HG03139 (cell line): Measurements from ENCODE around the gene NID1.
"Not testable (repeated sequence)": the region's sequence is repeated elsewhere in the genome, so short reads cannot be mapped to it uniquely, and the experiment has no call there.

Source experiments
- ATAC-seq: cut with Tn5 transposase; IDR thresholded peaks from one replicate; pipeline ENCODE4 v1.9.1; 2021; ENCODE audit not compliant: unreplicated experiment

The NID1 gene

GRCh38 chr1:235971571-235972310, 93.1 kb downstream of the NID1 start:
- ATAC-seq = peak; percentile 95

GRCh38 chr1:235971020-235971419, 93.9 kb downstream of the NID1 start:
- no peak for ATAC-seq

GRCh38 chr1:235968831-235969230, 96.1 kb downstream of the NID1 start:
- no peak for ATAC-seq

DNA sequence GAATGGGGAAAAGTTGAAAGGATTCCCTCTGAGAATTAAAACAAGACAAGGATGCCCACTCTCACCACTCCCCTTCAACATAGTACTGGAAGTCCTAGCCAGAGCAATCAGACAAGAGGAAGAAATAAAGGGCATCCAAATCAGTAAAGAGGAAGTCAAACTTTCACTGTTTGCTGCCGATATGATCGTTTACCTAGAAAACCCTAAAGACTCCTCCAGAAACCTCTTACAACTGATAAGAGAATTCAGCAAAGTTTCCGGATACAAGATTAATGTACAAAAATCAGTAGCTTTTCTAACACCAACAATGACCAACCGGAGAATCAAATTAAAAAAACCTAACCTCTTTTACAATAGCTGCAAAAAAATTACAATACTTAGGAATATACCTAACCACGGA, 98.8 kb downstream of the NID1 start:
- ATAC-seq = not testable (repeated sequence)

DNA sequence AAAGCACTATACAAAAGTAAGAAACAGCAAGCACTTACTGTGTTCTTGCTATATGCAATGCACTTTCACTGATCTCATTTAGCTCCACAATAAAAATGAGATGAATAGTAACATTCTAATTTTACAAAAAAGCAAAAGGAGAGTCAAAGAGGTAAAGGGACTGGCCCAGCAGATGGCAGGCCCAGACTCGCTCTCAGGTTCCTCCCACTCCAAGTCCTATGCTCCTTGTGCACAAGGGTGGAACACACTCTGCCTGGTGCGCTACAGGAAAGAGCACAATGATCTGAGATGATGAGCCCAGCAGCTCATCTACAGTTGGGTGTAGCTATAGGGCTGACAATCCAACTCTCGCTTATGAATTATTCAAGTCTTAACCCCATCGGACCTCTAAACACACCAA, 104.1 kb downstream of the NID1 start:
- ATAC-seq = no peak

- ATAC-seq = no peak
These were observed 106.9 kb downstream of the NID1 start for GRCh38 chr1:235958021-235958420.

DNA sequence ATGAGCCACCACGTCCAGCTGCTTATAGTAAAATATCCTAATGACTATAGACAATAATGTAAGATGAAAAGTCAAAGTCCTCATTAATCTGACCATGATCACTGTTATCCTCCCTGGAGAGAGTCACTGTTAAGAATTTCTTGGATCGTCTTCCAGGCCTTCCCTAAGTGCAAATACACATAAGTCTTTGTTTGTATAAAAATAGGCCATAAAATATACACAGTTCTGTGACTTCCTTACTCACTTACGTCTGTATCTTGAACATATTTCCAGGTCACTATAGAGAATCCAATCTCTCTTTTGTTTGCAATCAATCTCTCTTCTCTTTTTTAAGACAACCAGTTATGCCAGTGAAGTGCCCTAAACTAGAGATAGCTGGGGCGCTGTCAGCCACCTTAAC, 109.1 kb downstream of the NID1 start:
- no peak for ATAC-seq

DNA sequence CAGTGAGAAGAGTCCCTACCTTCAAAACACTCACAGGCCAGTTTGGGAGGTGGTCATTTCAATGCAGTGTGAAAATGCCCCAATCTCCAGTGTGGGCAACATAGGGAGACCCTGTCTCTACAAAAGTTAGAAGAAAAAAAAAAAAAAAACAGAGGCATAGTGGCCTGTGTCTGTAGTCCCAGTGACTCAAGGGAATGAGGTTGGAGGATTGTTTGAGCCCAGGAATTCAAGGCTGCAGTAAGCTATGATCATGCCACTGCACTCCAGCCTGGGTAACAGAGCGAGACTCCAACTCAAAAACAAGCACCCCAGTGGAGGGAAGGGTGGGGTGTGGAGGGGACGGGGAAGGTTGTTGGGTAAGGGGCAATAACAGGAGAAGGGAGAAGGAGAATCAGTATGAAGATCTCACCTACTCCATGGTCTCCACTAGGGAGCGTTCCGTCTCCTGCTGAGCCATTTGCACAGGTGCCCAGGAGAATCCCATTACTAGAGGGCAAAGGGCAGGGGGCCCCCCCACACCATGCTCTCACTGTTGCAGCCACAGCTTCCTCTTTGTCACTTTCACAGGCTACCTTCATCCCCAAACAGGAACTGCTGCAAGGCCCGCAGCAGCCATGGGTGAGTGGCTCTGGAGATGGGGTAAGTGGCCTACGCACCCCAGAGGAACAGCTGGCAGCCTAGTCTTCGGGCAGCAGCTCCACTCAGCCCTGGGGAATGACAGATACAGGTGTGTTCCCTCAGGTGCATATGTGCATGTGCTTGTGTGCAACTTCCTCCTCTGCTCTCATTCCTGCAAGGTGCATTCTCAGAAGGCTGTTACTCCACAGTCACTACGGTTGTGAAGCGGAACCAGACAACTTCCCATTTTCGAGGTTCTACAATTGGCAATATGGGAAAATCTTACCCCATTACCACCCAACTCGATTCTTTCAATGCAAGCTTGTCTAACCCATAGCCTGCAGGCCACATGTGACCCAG, 110.3 kb downstream of the NID1 start:
- peak; percentile 95 for ATAC-seq

DNA sequence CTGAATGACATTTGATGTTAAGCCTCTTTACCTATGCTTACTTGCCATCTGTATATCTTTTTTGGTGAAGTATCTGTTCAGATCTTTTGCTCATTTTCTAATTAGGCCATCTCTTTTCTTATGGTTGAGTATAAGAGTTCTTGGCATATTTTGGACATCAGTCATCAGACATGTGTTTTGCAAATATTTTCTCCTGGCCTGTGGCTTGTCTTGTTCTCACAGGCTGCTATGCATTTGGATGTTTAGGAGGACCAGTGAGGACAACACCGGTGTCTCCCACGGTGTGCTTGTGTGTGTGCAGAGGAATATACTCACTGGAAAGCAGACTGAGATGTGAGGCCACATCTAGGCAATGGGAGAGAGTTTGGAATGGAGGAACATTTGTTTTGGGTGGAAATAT, 111.1 kb downstream of the NID1 start:
- ATAC-seq = no peak

GRCh38 chr1:235952950-235953615, 111.8 kb downstream of the NID1 start:
- no peak for ATAC-seq

- no peak for ATAC-seq
These were observed 113.2 kb downstream of the NID1 start for GRCh38 chr1:235951661-235952060.

DNA sequence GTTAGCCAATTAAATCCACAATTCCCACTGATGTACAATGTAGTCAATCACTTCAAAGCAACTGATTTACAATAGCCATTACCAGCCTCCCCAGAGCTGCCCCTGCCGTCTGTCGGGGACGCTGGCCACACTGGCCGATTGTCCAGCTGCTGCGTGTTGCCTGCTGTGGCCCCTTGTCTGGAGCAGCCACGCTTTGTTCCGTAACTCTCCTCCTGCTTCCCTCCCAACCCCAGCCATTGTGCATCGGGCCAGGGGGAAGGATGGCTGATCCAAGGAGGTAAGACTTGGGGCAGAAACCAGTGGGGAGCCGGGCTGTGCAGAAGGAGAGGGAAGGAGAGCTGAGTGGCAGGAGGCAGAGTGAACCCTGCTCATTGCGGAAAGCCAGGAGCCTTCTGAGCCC, 114.6 kb downstream of the NID1 start:
- no peak for ATAC-seq

GRCh38 chr1:235948774-235949427, 116.0 kb downstream of the NID1 start:
- no peak for ATAC-seq

DNA sequence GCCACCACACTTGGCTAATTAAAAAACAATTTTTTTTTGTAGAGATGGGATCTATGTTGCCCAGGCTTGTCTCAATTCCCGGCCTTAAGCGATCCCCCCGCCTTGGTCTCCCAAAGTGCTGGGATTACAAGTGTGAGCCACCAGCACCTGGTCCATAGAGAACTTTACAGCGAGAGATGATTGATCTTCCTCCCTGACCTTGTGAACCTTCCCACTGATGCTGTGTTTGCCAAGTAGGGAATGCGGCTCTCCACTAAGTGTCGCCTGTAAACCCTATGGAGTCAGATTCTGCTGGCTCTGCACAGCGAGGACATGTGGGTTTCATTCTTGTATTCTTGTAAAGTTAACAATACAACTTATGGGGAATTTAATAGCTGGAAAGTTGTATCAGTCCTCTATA, 116.9 kb downstream of the NID1 start:
- ATAC-seq = no peak

- ATAC-seq = no peak
These were observed 118.3 kb downstream of the NID1 start for GRCh38 chr1:235946571-235946981.

- no peak for ATAC-seq
These were observed 118.9 kb downstream of the NID1 start for GRCh38 chr1:235945775-235946570.

GRCh38 chr1:235943581-235944114, 121.2 kb downstream of the NID1 start:
- ATAC-seq = no peak

GRCh38 chr1:235942979-235943575, 121.8 kb downstream of the NID1 start:
- no peak for ATAC-seq

DNA sequence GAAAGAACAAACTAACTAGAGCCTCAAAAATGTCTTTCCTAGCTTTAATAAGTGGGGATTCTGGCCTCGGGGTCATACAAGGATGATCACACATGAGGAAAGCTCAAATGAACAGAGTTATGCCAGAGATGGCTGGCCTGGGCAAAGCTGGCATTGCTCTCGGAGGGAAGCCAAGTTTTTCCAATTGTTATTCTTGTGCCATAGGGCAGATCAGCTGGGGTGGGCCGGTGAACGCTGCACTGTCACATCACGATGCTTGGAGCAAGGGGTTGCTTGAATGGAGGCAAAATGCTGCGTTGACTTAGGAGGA, 122.3 kb downstream of the NID1 start:
- ATAC-seq = no peak
